WERI-Rb-1 (cell line): ENCODE data around the gene PRKCA.

Source experiments
- DNase-seq: peaks from one replicate; pipeline ENCODE4 v3.0.0-alpha.2; 2020
- H3K27ac ChIP-seq: fragments of 250-450 bp; sonication (Bioruptor Pico); 2 replicates; pipeline ENCODE4 v1.5.1; 2020; ENCODE audit warnings: mild to moderate bottlenecking, moderate library complexity
- H3K27me3 ChIP-seq: fragments of 250-450 bp; sonication (Bioruptor Pico); 2 replicates; pipeline ENCODE4 v1.5.1; 2021; ENCODE audit warnings: mild to moderate bottlenecking, low read depth, moderate library complexity; ENCODE audit not compliant: insufficient read depth, severe bottlenecking
- H3K36me3 ChIP-seq: fragments of 250-450 bp; sonication (Bioruptor Pico); 2 replicates; pipeline ENCODE4 v1.5.1; 2020; ENCODE audit warnings: mild to moderate bottlenecking, moderate library complexity
- H3K4me3 ChIP-seq: 2 replicates; pipeline ENCODE4 v1.5.1; 2011; ENCODE audit warnings: low read depth, mild to moderate bottlenecking, control low read depth, low read length
- H3K9me3 ChIP-seq: fragments of 250-450 bp; sonication (Bioruptor Pico); 2 replicates; pipeline ENCODE4 v1.5.1; 2021; ENCODE audit warnings: mild to moderate bottlenecking, moderate library complexity; ENCODE audit not compliant: severe bottlenecking
- TF ChIP-seq, protein P1 (sequence below): IDR thresholded peaks from 2 replicates; pipeline ENCODE4 v1.5.1; 2011; ENCODE audit warnings: low read depth, mild to moderate bottlenecking, control low read depth, inconsistent platforms, low read length

PRKCA gene

GRCh38 chr17:66789961-66790437 is 487.6 kb downstream of the PRKCA start:
- Histone ChIP-seq H3K27ac (no peak overlapping the region), H3K9me3 (no peaks in the 10 kb centered on the region), H3K36me3 (no peaks in the 10 kb centered on the region), H3K4me3 (no peak overlapping the region), H3K27me3 (no peaks in the 10 kb centered on the region)
- TF ChIP-seq, protein P1, sequence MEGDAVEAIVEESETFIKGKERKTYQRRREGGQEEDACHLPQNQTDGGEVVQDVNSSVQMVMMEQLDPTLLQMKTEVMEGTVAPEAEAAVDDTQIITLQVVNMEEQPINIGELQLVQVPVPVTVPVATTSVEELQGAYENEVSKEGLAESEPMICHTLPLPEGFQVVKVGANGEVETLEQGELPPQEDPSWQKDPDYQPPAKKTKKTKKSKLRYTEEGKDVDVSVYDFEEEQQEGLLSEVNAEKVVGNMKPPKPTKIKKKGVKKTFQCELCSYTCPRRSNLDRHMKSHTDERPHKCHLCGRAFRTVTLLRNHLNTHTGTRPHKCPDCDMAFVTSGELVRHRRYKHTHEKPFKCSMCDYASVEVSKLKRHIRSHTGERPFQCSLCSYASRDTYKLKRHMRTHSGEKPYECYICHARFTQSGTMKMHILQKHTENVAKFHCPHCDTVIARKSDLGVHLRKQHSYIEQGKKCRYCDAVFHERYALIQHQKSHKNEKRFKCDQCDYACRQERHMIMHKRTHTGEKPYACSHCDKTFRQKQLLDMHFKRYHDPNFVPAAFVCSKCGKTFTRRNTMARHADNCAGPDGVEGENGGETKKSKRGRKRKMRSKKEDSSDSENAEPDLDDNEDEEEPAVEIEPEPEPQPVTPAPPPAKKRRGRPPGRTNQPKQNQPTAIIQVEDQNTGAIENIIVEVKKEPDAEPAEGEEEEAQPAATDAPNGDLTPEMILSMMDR: no peak
- no peak for DNase-seq

DNA sequence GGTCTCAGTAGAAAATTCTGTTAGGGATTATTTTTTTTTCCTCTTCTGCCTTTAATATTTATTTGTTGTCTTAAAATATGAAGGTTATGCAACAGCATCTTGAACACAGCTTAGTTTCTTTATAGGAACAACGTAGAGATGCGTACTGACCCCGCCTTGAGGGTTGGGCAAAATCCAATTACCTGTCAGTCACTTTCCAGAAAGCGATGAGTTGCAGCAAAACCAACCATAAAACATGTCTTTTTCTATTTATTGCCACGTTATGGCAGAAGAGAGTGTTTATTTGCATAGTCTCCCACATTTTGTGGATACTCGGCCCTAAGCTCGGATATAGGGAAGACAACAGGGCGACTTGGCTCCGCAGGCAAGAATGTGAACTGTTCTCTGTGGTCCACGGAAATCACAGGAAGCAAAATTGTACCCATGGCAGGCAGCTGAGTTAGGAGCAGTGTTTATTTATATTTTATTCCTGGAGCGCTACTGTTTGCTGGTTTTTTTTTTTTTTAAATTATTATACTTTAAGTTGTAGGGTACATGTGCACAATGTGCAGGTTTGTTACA is 488.2 kb downstream of the PRKCA start:
- no peaks in the 10 kb centered on the region for H3K9me3 ChIP-seq
- no peaks in the 10 kb centered on the region for H3K27me3 ChIP-seq
- H3K36me3 ChIP-seq: no peaks in the 10 kb centered on the region
- DNase-seq: no peak
- TF ChIP-seq, protein P1: no peak
- no peak overlapping the region for H3K27ac ChIP-seq
- H3K4me3 ChIP-seq: no peak overlapping the region

GRCh38 chr17:66791347-66791746 is 488.9 kb downstream of the PRKCA start:
- DNase-seq: no peak
- Histone ChIP-seq H3K27ac (no peak overlapping the region), H3K9me3 (no peaks in the 10 kb centered on the region), H3K27me3 (no peaks in the 10 kb centered on the region), H3K4me3 (no peak overlapping the region), H3K36me3 (no peaks in the 10 kb centered on the region; the same call in 1 of the 2 replicates)
- TF ChIP-seq, protein P1: no peak

GRCh38 chr17:66793814-66794213 is 491.4 kb downstream of the PRKCA start:
- TF ChIP-seq, protein P1: no peak
- no peak overlapping the region for H3K4me3 ChIP-seq
- no peak for DNase-seq
- H3K9me3 ChIP-seq: peaks cover 3% of the 10 kb centered on the region
- H3K27ac ChIP-seq: no peak overlapping the region
- no peaks in the 10 kb centered on the region; the same call in 1 of the 2 replicates for H3K36me3 ChIP-seq
- H3K27me3 ChIP-seq: no peaks in the 10 kb centered on the region

GRCh38 chr17:66795486-66795885 is 493.1 kb downstream of the PRKCA start:
- no peak overlapping the region for H3K4me3 ChIP-seq
- TF ChIP-seq, protein P1: no peak
- no peak overlapping the region for H3K27ac ChIP-seq
- no peaks in the 10 kb centered on the region for H3K27me3 ChIP-seq
- peaks cover 3% of the 10 kb centered on the region for H3K9me3 ChIP-seq
- no peak for DNase-seq
- no peaks in the 10 kb centered on the region; the same call in 1 of the 2 replicates for H3K36me3 ChIP-seq
